ENCODE results near the gene SUGCT.

Gene SUGCT

DNA sequence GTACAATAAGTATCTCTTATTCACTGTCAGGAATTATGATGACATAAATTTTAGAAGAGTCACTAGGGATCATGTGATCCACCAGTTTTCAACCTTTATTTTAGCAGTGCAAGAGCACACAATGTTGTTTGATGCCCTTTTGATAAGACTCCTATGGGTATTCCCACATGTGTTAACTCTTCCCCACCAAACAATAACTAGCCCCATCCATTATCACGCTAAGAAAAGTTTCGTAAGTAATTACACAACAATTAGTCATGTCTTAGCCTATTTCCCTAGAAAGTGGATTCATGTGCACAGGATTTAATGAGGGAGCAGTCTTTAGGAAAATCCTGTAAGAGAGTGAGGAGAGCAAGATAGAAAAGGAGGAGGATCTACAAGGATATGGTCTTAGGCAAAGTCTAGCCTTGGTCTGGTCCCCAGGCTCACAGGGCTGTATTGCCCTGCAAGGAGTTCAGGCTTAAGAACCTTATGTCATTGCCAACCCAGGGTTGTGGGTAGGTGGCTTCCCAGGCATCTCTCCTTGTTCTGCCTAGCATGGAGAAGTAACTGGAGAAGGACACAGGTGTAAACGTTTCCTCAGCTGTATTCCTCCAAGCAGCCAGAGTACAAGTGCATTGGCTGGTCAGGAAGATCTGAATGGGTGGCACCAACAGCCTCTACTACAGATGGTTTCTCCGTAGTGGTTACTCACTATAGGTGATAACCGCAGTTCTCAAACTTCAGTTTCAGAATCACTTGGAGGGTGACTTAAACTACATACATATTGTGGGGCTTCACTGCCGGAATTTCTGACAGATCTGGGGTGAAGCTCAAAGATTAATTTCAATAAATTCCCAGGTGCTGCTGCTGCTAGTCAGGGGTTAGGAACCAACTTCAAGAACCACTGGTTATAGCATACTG is 574.5 kb downstream of the SUGCT start:
- H3K4me3 ChIP-seq (ENCODE audit: low read length) = no peak overlapping the region
- no peak for DNase-seq (ENCODE audit: low read depth, low spot score)

DNA sequence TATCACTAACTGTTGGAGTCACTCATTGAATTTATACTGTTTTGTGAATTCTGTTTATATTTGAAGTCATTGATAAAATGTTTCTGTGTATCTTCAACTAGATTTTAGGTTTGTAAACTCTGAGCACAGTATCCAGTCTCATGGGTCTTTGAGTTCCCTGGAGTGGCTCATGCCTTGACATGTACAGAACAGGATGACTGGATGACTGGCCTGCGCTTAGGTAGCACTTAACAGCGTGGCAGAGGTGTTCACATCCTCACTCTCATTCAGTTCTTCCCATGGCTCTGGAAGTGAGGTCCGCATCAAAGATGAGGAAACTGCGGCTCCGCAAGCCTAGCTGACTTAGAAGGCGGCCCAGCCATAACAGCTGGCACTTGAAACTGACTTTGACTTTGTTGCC is 576.9 kb downstream of the SUGCT start:
- H3K4me3 ChIP-seq (ENCODE audit: low read length) = no peak overlapping the region
- no peak for DNase-seq (ENCODE audit: low read depth, low spot score)

DNA sequence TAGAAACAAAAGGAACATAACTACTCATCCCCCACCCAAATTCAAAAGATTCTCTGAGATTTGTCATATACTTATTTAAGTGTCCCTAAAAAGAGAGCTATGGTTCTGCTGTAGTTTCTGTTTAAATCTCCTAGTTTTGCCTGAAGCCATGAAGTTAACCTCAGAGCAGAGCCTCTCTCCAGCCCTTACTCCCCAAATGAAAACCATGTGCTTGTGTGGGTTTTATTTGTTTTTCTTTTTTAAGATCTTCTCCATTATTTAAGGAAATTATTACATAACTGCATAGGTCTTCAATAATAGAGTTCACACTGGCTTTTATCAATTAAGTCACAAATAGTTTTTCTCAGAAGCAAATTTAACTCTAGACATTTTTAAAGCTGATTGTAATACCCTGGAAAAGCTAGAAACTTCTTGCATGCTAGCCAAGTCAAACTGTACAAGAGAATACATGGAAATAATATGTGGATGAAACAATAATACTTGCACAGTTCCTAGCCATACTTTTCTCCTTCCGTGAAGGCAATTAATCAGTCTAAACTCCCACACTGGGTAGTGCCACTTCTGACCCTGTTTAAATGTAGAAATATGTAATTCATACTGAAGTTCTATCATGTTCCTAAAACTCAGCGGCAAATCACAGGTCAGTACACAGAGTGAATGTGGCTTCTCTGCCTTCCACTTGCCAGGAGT is 579.7 kb downstream of the SUGCT start:
- DNase-seq (ENCODE audit: low read depth, low spot score) = no peak
- H3K4me3 ChIP-seq (ENCODE audit: low read length) = no peak overlapping the region

DNA sequence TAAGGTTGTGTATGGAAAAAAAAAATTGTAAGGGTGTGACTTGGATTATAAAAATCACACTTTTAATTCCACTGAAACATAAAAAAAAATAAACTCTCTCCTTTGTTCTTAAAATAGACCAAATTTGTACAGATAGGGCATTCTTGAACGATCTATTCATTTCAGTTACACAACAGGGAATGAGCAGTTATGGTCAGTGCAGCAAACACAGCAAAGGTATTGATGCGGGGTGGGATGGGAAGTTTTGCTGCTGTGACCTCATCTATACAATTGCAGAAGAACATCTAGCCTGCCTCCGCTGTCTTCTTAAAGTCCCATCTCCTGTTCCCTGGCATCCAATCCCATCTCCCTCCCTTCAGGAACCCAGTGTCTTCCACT is 580.2 kb downstream of the SUGCT start:
- DNase-seq (ENCODE audit: low read depth, low spot score) = no peak
- H3K4me3 ChIP-seq (ENCODE audit: low read length) = no peak overlapping the region

DNA sequence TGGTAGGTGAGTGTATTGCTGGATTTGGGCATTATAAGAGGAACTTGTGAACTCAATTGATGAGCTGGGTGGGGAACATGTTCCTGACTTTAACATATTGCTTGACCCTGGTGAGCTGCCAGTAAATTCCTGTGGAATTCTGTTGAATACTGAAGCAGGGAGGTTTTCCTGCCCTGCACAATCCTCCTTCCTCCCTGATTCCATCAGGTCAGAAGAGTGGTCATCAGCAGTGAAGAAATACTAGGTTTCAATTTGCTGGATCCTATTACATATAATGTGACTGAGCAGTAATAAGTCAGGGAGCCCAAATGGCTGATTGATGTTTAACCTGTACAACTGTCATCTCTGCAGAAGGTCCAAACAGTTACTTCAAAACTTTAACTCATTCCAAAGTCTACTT is 581.2 kb downstream of the SUGCT start:
- no peak overlapping the region for H3K4me3 ChIP-seq (ENCODE audit: low read length)

DNA sequence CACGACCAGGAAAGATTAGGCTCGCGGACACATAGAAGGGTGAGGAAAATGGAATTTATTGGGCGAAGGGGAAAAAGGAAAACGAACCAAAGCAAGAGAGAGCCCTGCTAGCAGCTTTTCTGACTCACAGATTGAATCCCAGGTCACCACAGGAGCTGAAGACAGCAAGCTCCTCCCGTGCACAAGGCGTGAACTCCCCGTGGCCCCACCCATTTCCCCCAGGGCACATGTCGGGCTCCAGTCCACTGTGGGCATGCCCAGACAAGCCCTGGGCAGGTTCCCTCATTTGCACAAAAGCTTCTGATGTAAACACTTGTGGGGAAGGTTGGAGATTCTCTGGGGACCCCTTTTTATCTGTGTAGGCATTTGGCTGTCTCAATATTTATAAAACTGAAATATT is 582.4 kb downstream of the SUGCT start:
- H3K4me3 ChIP-seq (ENCODE audit: low read length) = no peak overlapping the region
- DNase-seq (ENCODE audit: low read depth, low spot score) = no peak

More for the DNA sequence above, 581.2 kb downstream of the SUGCT start:
- DNase-seq (ENCODE audit: low read depth, low spot score) = no peak

DNA sequence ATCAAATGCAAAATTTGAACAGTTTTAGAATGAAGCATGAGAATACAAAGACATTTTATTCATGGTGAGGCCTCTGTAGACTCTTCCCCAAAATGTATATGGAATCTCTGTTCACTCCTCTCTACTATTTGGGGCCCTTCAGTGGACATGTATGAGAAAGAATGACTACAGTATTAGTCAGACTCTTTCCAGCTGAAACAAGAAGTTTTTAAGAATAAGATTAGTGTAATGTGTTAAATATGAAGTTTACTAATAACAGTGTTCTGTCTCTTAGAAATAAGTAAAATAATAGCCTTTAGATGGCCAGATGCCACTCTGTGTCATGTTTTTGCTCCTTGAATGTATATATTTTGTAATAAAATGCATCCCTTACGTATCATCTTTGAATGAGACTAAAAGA is 585.6 kb downstream of the SUGCT start:
- no peak overlapping the region for H3K4me3 ChIP-seq (ENCODE audit: low read length)
- DNase-seq (ENCODE audit: low read depth, low spot score) = no peak

DNA sequence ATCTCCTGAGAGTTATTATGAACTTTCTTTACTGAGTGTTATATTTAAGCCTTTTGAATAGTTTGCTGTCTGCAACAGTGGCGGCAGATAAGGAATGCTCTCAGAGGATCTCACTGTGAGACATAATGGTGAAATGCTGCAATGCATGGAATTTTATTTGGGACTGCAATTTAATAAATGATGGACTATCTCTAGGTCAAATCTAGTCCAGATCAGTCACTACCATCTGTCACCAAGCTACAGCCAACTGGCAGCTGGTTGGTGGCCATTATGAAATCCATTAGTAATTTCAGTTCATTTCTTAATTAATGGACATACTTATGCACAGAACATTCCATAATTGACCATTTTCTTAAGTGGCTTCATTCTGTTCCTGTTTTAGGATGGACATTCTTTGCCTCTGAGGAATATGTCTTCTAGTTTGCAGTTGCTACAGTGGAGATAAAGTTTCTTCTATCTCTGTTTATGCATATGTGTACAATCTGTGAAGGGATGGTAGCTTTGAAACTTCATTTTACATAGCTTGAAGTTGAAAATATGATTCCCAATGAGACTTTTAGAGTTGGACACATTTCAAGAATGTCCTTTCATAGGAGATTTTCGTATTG is 586.6 kb downstream of the SUGCT start:
- no peak overlapping the region for H3K4me3 ChIP-seq (ENCODE audit: low read length)
- DNase-seq (ENCODE audit: low read depth, low spot score) = no peak

DNA sequence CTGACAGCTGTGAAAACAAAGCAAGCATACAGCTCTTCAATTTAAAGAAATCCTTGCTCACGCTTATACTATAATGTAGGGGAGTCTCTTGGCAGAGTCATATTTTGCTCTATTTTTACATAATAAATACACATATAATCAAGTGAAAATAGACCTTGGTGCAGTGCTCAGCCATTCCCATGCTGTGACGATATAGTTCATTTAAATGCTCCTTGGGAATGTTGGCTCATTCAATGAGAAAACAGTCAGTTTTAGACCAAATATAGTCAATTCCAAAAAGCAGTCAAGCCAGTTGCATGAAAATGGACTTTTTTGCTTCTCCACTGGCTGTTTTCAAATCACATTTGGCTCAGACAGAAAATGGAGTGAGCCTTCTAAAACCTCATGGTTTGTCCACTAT is 587.4 kb downstream of the SUGCT start:
- no peak for DNase-seq (ENCODE audit: low read depth, low spot score)
- H3K4me3 ChIP-seq (ENCODE audit: low read length) = no peak overlapping the region

DNA sequence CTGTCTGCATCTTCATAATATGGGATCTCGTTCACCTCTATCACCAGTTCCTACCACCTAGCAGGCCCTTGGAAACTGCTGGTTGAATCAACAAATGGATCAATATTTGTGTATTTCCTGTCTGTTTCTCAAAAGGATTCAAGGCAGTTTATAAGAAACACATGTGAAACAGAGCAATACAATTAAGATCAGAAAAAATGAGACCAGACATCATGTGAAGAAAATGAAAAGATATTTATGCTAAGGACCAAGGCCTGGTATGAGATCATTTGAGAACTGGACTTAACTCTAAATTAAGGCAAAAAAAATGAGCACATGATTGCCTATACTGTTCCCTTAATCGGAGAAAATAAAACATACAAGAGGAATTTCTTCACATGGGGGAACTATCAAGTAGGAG is 589.0 kb downstream of the SUGCT start:
- no peak for DNase-seq (ENCODE audit: low read depth, low spot score)
- H3K4me3 ChIP-seq (ENCODE audit: low read length) = no peak overlapping the region

DNA sequence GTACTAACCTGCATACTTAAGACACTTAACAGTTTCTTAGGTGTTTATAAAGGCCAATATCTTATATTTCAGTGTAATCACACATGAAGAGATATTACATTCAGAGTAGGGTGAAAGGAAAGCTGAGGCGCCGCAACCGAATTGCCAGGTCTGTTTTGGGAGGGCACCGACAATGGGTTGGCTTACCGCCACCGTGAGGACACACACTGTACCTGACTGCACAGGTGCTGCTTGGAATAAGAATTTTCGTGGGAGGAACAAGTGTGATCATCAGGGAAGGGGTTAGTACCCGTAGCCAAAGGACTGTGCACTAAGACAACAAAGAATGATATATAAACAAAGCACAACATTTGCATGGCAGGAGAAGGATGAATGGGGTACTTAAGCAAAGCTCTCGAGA is 591.8 kb downstream of the SUGCT start:
- H3K4me3 ChIP-seq (ENCODE audit: low read length) = no peak overlapping the region
- no peak for DNase-seq (ENCODE audit: low read depth, low spot score)

DNA sequence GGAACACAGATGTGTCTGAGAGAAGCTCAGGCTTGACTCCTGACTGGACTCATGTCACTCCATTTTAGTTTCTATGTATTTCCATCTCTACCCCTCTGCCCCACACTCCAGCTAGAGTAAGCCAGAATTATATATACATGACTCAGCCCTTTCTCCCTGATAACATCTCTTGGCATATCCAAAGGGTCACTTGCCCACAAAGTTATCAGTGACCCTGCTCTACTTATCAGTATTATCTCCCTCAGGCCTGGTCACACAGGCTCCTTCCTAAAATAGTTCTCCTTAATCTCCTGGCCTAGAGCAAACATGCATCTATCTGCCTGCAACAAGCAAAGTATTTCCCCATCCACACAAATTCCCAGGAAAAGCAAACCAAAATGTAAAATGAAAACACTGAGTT is 598.3 kb downstream of the SUGCT start:
- no peak overlapping the region for H3K4me3 ChIP-seq (ENCODE audit: low read length)
- no peak for DNase-seq (ENCODE audit: low read depth, low spot score)

DNA sequence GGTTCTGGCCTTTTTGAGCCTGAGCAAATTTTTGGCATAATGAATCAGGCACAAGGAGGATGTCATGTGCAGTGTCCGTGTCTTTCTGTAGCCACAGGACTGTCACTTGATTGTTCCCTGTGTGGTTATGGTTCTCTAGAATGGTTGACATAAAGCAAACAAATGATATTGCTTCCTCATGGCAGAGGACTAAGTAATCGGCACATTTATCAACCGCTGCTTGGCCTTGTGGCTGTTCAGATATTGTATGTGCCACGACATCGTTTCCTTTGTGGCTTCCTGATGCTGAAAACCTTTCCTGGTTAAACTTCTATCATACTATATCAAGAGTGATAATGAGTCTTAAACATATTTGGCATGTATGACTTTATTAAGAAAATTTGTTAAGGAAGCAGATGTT is 598.8 kb downstream of the SUGCT start:
- peak; percentile 38 for DNase-seq (ENCODE audit: low read depth, low spot score)
- no peak overlapping the region for H3K4me3 ChIP-seq (ENCODE audit: low read length)

DNA sequence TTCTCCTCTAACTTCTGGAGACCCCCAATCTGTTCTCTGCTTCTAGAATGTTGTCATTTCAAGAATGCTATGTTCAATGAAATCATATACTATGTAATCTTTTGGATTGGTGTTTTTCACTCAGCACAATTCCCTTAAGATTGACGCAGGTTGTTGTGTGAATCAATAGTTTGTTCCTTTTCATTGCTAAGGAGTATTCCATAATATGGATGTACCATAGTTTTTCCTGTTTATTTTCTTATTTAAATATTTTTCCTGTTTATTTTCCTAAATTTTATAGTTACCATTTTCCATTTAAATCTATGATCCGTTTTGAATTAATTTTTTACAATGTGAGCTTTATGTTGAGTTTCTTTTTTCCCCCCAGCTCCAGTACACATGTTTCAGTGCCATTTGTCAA is 604.5 kb downstream of the SUGCT start:
- H3K4me3 ChIP-seq (ENCODE audit: low read length) = no peak overlapping the region
- DNase-seq (ENCODE audit: low read depth, low spot score) = no peak

DNA sequence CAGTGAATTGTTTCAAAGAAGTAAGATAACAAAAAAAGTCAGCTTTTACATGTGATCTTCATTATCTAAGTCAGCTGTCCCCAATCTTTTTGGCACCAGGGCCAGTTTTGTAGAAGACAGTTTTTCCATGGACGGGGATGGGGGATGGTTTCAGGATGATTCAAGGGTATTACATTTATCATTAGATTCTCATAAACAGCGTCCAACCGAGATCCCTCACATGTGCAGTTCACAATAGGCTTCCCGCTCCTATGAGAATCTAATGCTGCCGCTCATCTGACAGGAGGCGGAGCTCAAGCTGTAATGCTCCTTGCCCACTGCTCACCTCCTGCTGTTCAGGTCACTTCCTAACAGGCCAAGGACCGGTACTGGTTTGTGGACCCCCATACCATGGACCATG is 607.5 kb downstream of the SUGCT start:
- no peak for DNase-seq (ENCODE audit: low read depth, low spot score)
- H3K4me3 ChIP-seq (ENCODE audit: low read length) = no peak overlapping the region

DNA sequence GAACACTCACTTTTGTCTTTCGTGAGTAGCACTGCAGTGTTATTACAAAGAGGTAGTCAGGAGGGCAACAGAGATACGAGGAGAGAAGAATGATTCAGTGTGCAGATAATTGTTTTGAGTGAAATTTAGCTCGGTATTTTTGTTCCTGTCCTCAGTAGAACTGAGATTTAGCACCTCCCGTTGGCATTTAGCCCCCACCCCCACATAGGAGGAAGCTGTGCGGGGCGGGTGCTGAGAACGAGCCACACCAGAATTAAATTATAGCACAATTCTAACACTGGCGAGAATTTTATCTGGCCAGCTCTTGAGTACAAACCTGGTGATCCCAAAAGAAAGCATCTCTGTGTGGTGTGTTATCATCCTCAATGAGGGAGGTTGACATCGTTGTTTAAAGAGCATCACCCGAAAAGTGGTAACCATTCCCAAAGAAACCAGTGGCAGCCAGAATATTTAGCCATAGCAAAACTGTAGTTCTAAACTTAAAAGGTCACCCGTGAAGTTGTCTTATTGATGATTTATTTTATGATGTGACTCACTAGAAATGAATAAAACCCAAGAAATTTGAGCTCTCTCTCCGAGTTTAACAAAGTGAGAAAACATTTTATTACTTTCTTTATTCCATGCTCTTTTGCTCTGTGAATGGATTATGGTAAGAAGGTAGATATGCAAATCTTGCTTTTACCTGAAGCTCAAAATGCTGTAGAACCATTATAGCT is 612.2 kb downstream of the SUGCT start:
- H3K4me3 ChIP-seq (ENCODE audit: low read length) = no peak overlapping the region
- no peak for DNase-seq (ENCODE audit: low read depth, low spot score)

DNA sequence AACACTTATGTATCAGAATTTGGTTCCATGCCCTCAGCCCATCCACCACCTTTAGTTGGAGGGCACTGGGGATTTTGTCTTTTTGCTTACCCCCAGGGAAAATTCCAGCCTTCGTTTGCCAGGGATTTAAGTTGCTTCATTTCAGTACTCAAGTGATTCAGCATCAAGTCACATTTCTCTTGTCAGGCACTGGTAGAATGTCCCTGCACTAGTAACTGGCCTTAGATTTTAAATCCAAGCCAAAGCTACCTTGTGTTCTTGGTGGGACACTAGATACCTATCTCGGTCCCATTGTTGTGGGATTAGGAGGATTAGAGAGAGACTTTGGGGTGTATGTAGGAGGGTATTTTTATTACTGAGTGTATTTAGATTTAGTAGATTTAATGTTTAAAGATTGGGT is 613.1 kb downstream of the SUGCT start:
- no peak for DNase-seq (ENCODE audit: low read depth, low spot score)
- H3K4me3 ChIP-seq (ENCODE audit: low read length) = no peak overlapping the region

DNA sequence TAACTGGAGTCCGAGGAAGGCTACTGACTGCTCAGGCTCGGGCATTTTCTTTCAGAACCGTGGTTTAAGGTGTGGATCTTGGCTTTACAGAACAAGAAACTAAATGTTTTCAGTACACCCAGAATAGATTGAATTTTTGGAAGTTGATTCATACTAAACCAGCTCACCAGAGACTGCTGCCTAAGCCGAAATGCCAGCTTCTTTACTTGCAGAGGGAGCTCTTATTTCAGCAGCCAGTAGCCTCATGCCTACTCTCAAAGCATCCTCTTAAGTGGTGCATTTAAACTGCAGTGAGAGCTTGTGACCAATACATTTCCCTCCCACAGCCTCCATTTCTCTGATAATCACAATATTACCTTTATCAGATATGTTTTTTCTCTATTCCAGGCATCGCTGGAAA is 615.1 kb downstream of the SUGCT start:
- DNase-seq (ENCODE audit: low read depth, low spot score) = no peak
- H3K4me3 ChIP-seq (ENCODE audit: low read length) = no peak overlapping the region

DNA sequence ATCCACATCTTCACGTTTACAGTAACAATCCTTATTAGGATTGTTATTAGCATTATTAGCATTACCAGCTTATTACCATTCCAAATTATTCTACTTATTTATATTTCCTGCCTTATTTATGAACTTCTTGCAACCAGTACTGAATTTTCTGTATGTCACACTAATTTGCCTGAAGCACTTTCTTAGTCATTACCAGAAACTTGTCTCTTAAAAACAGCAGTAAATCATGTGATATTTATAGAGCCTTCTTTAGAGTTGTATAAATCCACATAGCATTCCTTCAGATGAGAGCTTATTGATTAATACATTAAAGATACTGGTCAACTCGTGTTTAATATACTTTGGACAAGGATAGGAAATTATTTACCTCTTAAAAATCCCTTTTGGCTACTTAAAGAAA is 618.6 kb downstream of the SUGCT start:
- no peak overlapping the region for H3K4me3 ChIP-seq (ENCODE audit: low read length)
- no peak for DNase-seq (ENCODE audit: low read depth, low spot score)

DNA sequence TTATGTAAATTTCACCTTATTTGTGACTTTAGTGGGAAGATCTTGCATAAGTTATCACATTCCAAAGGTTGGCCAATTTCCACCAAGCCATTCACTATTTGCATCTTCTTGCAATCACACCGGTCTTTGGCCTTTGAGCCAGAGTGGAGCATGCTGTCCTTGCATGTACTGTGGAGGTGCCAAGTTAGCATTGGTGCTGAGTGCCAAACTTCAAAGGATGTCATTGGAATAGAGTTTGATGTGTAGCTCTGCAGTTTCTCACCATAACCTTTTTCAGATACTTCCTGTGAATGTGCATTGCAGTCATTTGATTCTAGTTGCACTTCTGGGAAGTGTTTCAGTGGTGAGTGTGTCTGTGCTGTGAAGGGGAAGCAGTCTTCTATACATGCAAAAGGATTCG is 620.6 kb downstream of the SUGCT start:
- no peak overlapping the region for H3K4me3 ChIP-seq (ENCODE audit: low read length)
- no peak for DNase-seq (ENCODE audit: low read depth, low spot score)

All from Jurkat, Clone E6-1 (cell line).